ENCODE data around the gene RFPL3.

RFPL3 gene

GRCh38 chr22:32407312-32407711, 49.6 kb downstream of the RFPL3 start:
- H3K9me3 Mint-ChIP-seq = no peaks in the 10 kb centered on the region
- H3K27ac Mint-ChIP-seq = no peak overlapping the region
- DNase-seq = no peak
- peaks cover 64% of the 10 kb centered on the region for H3K36me3 Mint-ChIP-seq (ENCODE audit: low read depth)
- H3K4me3 Mint-ChIP-seq = no peak overlapping the region
- peaks cover 19% of the 10 kb centered on the region for H3K4me1 Mint-ChIP-seq
- peaks cover 3% of the 10 kb centered on the region for H3K27me3 Mint-ChIP-seq (ENCODE audit: low read depth, poor library complexity)
- no peak for TF ChIP-seq CTCF (IDR thresholded peaks at IDR 0.05)

GRCh38 chr22:32407936-32408335, 50.3 kb downstream of the RFPL3 start:
- Mint-ChIP-seq H3K27ac (no peak overlapping the region), H3K4me3 (no peak overlapping the region), H3K9me3 (no peaks in the 10 kb centered on the region), H3K4me1 (peaks cover 26% of the 10 kb centered on the region), H3K36me3 (ENCODE audit: low read depth) (peaks cover 63% of the 10 kb centered on the region), H3K27me3 (ENCODE audit: low read depth, poor library complexity) (peaks cover 3% of the 10 kb centered on the region)
- DNase-seq = no peak
- no peak for TF ChIP-seq CTCF (IDR thresholded peaks at IDR 0.05)

GRCh38 chr22:32409977-32410376, 52.3 kb downstream of the RFPL3 start:
- peaks cover 44% of the 10 kb centered on the region for H3K36me3 Mint-ChIP-seq (ENCODE audit: low read depth)
- peak overlapping the region; percentile 30 for H3K27ac Mint-ChIP-seq
- no peaks in the 10 kb centered on the region for H3K9me3 Mint-ChIP-seq
- TF ChIP-seq CTCF (IDR thresholded peaks at IDR 0.05) = no peak
- peaks cover 14% of the 10 kb centered on the region for H3K27me3 Mint-ChIP-seq (ENCODE audit: low read depth, poor library complexity)
- no peak for DNase-seq
- H3K4me3 Mint-ChIP-seq = peak overlapping the region; percentile 96
- peaks cover 26% of the 10 kb centered on the region for H3K4me1 Mint-ChIP-seq

- no peak overlapping the region for H3K27ac Mint-ChIP-seq
- no peaks in the 10 kb centered on the region for H3K9me3 Mint-ChIP-seq
- H3K4me1 Mint-ChIP-seq = peaks cover 26% of the 10 kb centered on the region
- H3K4me3 Mint-ChIP-seq = peak overlapping the region; percentile 96
- peaks cover 39% of the 10 kb centered on the region for H3K36me3 Mint-ChIP-seq (ENCODE audit: low read depth)
- no peak for TF ChIP-seq CTCF (IDR thresholded peaks at IDR 0.05)
- H3K27me3 Mint-ChIP-seq (ENCODE audit: low read depth, poor library complexity) = peaks cover 19% of the 10 kb centered on the region
- no peak for DNase-seq
Observed at GRCh38 chr22:32410459-32410858, 52.8 kb downstream of the RFPL3 start.
